Natural killer cell (primary cell): Measurements from ENCODE around the gene SMIM12. TPM values are rescaled to one million over a fixed set of nuclear protein-coding genes. Genes with fewer than 3 reads are reported as not detected.

Source experiments
- ATAC-seq, 3 donors: fragments of 150-1000 bp in 2 of 3; fragments of 200-7000 bp in 1 of 3; cut with Tn5 transposase; 1 replicate in 1 of 3; 2 replicates in 2 of 3; pipeline ENCODE4 v1.10.0; 2021; ENCODE audit warnings: mild to moderate bottlenecking in 2 of 3, moderate library complexity in 2 of 3
- DNase-seq, 2 donors: peaks; one replicate each; pipeline versions ENCODE4 v3.0.0 to v3.0.0-alpha.2; 2013 to 2021; ENCODE audit warnings: mixed read lengths in 1 of 2
- H3K27ac ChIP-seq: one replicate; pipeline ENCODE4 v1.5.1; 2013; ENCODE audit warnings: mild to moderate bottlenecking, low read length
- H3K27me3 ChIP-seq: one replicate; pipeline ENCODE4 v1.6.1; 2013; ENCODE audit warnings: low read length; ENCODE audit not compliant: control insufficient read depth, insufficient read depth
- H3K36me3 ChIP-seq: one replicate; pipeline ENCODE4 v1.6.1; 2013; ENCODE audit warnings: low read length; ENCODE audit not compliant: control insufficient read depth, insufficient read depth
- H3K4me1 ChIP-seq: one replicate; pipeline ENCODE4 v1.6.1; 2013; ENCODE audit warnings: low read length; ENCODE audit not compliant: control insufficient read depth, insufficient read depth
- H3K4me3 ChIP-seq: one replicate; pipeline ENCODE4 v1.5.1; 2013; ENCODE audit warnings: low read length
- H3K9me3 ChIP-seq: one replicate; pipeline ENCODE4 v1.6.1; 2013; ENCODE audit warnings: low read length; ENCODE audit not compliant: control insufficient read depth, insufficient read depth
- H3K27ac Mint-ChIP-seq, 2 donors: one replicate each; pipeline ENCODE4 v1.8.0; 2022; ENCODE audit warnings: mild to moderate bottlenecking in 2 of 2, mixed read lengths in 2 of 2, moderate library complexity in 1 of 2
- H3K27me3 Mint-ChIP-seq, 2 donors: one replicate each; pipeline ENCODE4 v1.8.0; 2022; ENCODE audit warnings: low read depth in 2 of 2, mixed read lengths in 2 of 2
- H3K36me3 Mint-ChIP-seq: one replicate; pipeline ENCODE4 v1.8.0; 2022; ENCODE audit warnings: mixed read lengths
- H3K4me1 Mint-ChIP-seq, 2 donors: one replicate each; pipeline ENCODE4 v1.8.0; 2022; ENCODE audit warnings: mixed read lengths in 2 of 2
- H3K4me3 Mint-ChIP-seq: one replicate; pipeline ENCODE4 v1.8.0; 2022; ENCODE audit warnings: mild to moderate bottlenecking, moderate library complexity, mixed read lengths
- H3K9me3 Mint-ChIP-seq, 2 donors: one replicate each; pipeline ENCODE4 v1.8.0; 2022; ENCODE audit warnings: mixed read lengths in 2 of 2
- CTCF ChIP-seq: fragments of 200-600 bp; IDR thresholded peaks from one replicate; pipeline ENCODE4 v1.8.0; 2022; ENCODE audit warnings: antibody characterized with exemption
- WGBS: methylation state at CpG from one replicate; pipeline ENCODE4 v1.1.7; 2013; ENCODE audit warnings: missing lambda C conversion rate; ENCODE audit not compliant: insufficient coverage; 5-methylcytosine and 5-hydroxymethylcytosine counted together
- intact Hi-C: fragments of 100-400 bp; cut with micrococcal nuclease; formaldehyde crosslinking; loops from one replicate; pipeline ENCODE4 v1.14.2; 2022
- total RNA-seq, 4 donors: library from RNA; stranded (reverse); fragments of 120-200 nt in 1 of 4; gene quantifications; one replicate each; pipeline versions ENCODE4 v1.2.3 to v1.2.4, GENCODE V29; 2013 to 2022

The SMIM12 gene
- total RNA-seq, 3 donors from 2014 or later (not counting 1 experiment from before 2014, with no cell fraction given): 33.4 to 44.5 (median 36.5) TPM

GRCh38 chr1:34831721-34832246, 27.8 kb downstream of the SMIM12 start:
- Histone ChIP-seq H3K27ac (no peak overlapping the region), H3K4me1 (no peaks in the 10 kb centered on the region), H3K27me3 (no peaks in the 10 kb centered on the region), H3K4me3 (no peak overlapping the region), H3K9me3 (no peaks in the 10 kb centered on the region), H3K36me3 (no peaks in the 10 kb centered on the region)
- Mint-ChIP-seq H3K9me3 (no peaks in the 10 kb centered on the region), H3K4me3 (no peak overlapping the region), H3K4me1 (peaks cover 0 to 9% of the 10 kb centered on the region in 2 donors), H3K27me3 (no peaks in the 10 kb centered on the region), H3K27ac (no peak overlapping the region), H3K36me3 (no peaks in the 10 kb centered on the region)
- DNase-seq (no peak), ATAC-seq (no peak)
- intact Hi-C loops: no loop called here
- 92% methylated on average over 6 of the region's 6 CpGs for WGBS
- TF ChIP-seq CTCF: no peak

GRCh38 chr1:34829250-34829649, 30.3 kb downstream of the SMIM12 start:
- H3K4me1 ChIP-seq: no peaks in the 10 kb centered on the region
- ATAC-seq (no peak), DNase-seq (no peak)
- no peaks in the 10 kb centered on the region for H3K9me3 Mint-ChIP-seq
- H3K27me3 ChIP-seq: no peaks in the 10 kb centered on the region
- H3K4me3 ChIP-seq: no peak overlapping the region
- H3K27me3 Mint-ChIP-seq: no peaks in the 10 kb centered on the region
- H3K4me1 Mint-ChIP-seq: peaks cover 0 to 9% of the 10 kb centered on the region in 2 donors
- H3K4me3 Mint-ChIP-seq: no peak overlapping the region
- intact Hi-C loops: no loop called here
- H3K9me3 ChIP-seq: no peaks in the 10 kb centered on the region
- no peak for TF ChIP-seq CTCF
- 74% methylated on average over 3 of the region's 3 CpGs for WGBS
- no peaks in the 10 kb centered on the region for H3K36me3 ChIP-seq
- no peaks in the 10 kb centered on the region for H3K36me3 Mint-ChIP-seq
- no peak overlapping the region for H3K27ac Mint-ChIP-seq
- no peak overlapping the region for H3K27ac ChIP-seq

- Mint-ChIP-seq H3K27me3 (no peaks in the 10 kb centered on the region), H3K4me3 (no peak overlapping the region), H3K9me3 (peaks cover 0 to 2% of the 10 kb centered on the region in 2 donors), H3K36me3 (no peaks in the 10 kb centered on the region), H3K4me1 (peaks cover 0 to 9% of the 10 kb centered on the region in 2 donors), H3K27ac (no peak overlapping the region)
- TF ChIP-seq CTCF: no peak
- Histone ChIP-seq H3K27ac (no peak overlapping the region), H3K36me3 (no peaks in the 10 kb centered on the region), H3K9me3 (no peaks in the 10 kb centered on the region), H3K4me3 (no peak overlapping the region), H3K27me3 (no peaks in the 10 kb centered on the region), H3K4me1 (no peaks in the 10 kb centered on the region)
- ATAC-seq (no peak), DNase-seq (no peak)
- intact Hi-C loops: no loop called here
- WGBS: 83% methylated on average over 2 of the region's 2 CpGs
These were observed 30.9 kb downstream of the SMIM12 start for GRCh38 chr1:34828611-34829010.

- no peaks in the 10 kb centered on the region for H3K27me3 Mint-ChIP-seq
- H3K4me1 Mint-ChIP-seq: peaks cover 0 to 9% of the 10 kb centered on the region in 2 donors
- no peak overlapping the region for H3K4me3 Mint-ChIP-seq
- no peaks in the 10 kb centered on the region for H3K4me1 ChIP-seq
- no peak overlapping the region for H3K4me3 ChIP-seq
- intact Hi-C loops: no loop called here
- H3K36me3 ChIP-seq: no peaks in the 10 kb centered on the region
- H3K27ac Mint-ChIP-seq: no peak overlapping the region
- peaks cover 0 to 2% of the 10 kb centered on the region in 2 donors for H3K9me3 Mint-ChIP-seq
- ATAC-seq (no peak), DNase-seq (no peak)
- no peaks in the 10 kb centered on the region for H3K36me3 Mint-ChIP-seq
- H3K27me3 ChIP-seq: no peaks in the 10 kb centered on the region
- H3K27ac ChIP-seq: no peak overlapping the region
- WGBS: 82% methylated on average over 5 of the region's 5 CpGs
- H3K9me3 ChIP-seq: no peaks in the 10 kb centered on the region
- TF ChIP-seq CTCF: no peak
These were observed 32.1 kb downstream of the SMIM12 start for GRCh38 chr1:34827341-34827941.
